NCI-H510A (cell line): ENCODE data around the gene ARHGAP25.
"Not testable (repeated sequence)": the region's sequence is repeated elsewhere in the genome, so short reads cannot be mapped to it uniquely, and the experiment has no call there.

ENCODE experiments used
- DNase-seq: peaks from one replicate; lab custom pipeline; 2025; lab: John Stamatoyannopoulos, UW

ARHGAP25 gene

GRCh38 chr2:68798569-68798968 is 64.0 kb downstream of the ARHGAP25 start:
- no peak for DNase-seq

- no peak for DNase-seq
These were observed 64.8 kb downstream of the ARHGAP25 start for GRCh38 chr2:68799140-68800026.

- no peak for DNase-seq
These were observed 65.4 kb downstream of the ARHGAP25 start for GRCh38 chr2:68800027-68800401.

GRCh38 chr2:68800517-68800916 is 65.9 kb downstream of the ARHGAP25 start:
- no peak for DNase-seq

- DNase-seq = not testable (repeated sequence)
These were observed 67.5 kb downstream of the ARHGAP25 start for GRCh38 chr2:68802161-68802560.

- no peak for DNase-seq
These were observed 70.4 kb downstream of the ARHGAP25 start for GRCh38 chr2:68805025-68805424.

- DNase-seq = no peak
These were observed 72.0 kb downstream of the ARHGAP25 start for GRCh38 chr2:68806511-68807109.

GRCh38 chr2:68807821-68808266 is 73.2 kb downstream of the ARHGAP25 start:
- no peak for DNase-seq

- no peak for DNase-seq
These were observed 75.0 kb downstream of the ARHGAP25 start for GRCh38 chr2:68809324-68810240.

GRCh38 chr2:68811364-68811763 is 76.8 kb downstream of the ARHGAP25 start:
- no peak for DNase-seq

GRCh38 chr2:68812251-68812650 is 77.6 kb downstream of the ARHGAP25 start:
- DNase-seq = no peak

GRCh38 chr2:68813596-68813995 is 79.0 kb downstream of the ARHGAP25 start:
- DNase-seq = no peak

- no peak for DNase-seq
These were observed 82.7 kb downstream of the ARHGAP25 start for GRCh38 chr2:68817306-68817705.

- DNase-seq = no peak
These were observed 84.9 kb downstream of the ARHGAP25 start for GRCh38 chr2:68819556-68819955.

GRCh38 chr2:68822207-68822872 is 87.7 kb downstream of the ARHGAP25 start:
- no peak for DNase-seq

- DNase-seq = no peak
These were observed 90.2 kb downstream of the ARHGAP25 start for GRCh38 chr2:68824831-68825230.

- DNase-seq = no peak
These were observed 91.3 kb downstream of the ARHGAP25 start for GRCh38 chr2:68825866-68826265.

GRCh38 chr2:68827666-68828065 is 93.1 kb downstream of the ARHGAP25 start:
- DNase-seq = no peak

- no peak for DNase-seq
These were observed 94.5 kb downstream of the ARHGAP25 start for GRCh38 chr2:68828887-68829708.

GRCh38 chr2:68829749-68830148 is 95.1 kb downstream of the ARHGAP25 start:
- DNase-seq = no peak

- DNase-seq = no peak
These were observed 97.1 kb downstream of the ARHGAP25 start for GRCh38 chr2:68831686-68832232.
